ENCODE measurements around the gene EHD2. TPM values are rescaled to one million over a fixed set of nuclear protein-coding genes. Genes with fewer than 3 reads are reported as not detected.

EHD2 gene
- total RNA-seq, 2 donors from 2014 or later = 48.7 to 83.2 TPM

DNA sequence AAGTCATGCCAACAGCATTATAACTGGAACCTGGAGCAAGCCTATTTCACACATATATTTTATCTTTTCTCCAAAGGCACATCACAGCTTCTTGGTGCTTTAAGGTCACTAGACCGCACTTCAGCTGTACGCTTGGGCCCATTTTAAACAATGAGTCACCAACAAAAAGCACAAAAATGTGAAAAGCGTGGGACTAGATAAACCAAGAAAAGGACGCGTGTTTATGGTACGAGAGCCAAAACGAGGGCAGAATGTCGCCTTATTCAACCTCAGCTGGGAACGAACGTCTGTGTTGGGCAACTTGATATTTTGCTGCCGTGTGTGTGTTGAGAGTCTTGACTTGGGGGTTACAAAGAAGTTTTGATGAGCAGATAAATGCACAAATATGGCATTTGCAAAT, 9.2 kb upstream of the EHD2 start:
- Histone ChIP-seq H3K36me3 (peaks cover 1 to 23% of the 10 kb centered on the region in 2 donors), H3K4me1 (replicated peaks) (no peaks in the 10 kb centered on the region), H3K4me3 (no peak overlapping the region), H3K27me3 (replicated peaks; ENCODE audit: insufficient read depth) (no peaks in the 10 kb centered on the region), H3K27ac (no peak overlapping the region), H3K9me3 (no peaks in the 10 kb centered on the region)
- intact Hi-C loops (cut with DNase I) = loop anchor here (10.0 kb wide), 1 partner anchor 409 kb away; no protein-coding TSS in a partner anchor
- 82% methylated on average over 11 of the region's 11 CpGs for WGBS
- no peak for DNase-seq (ENCODE audit: low spot score)
- TF ChIP-seq POLR2AphosphoS5 (IDR thresholded peaks at IDR 0.05) = no peak
- TF ChIP-seq, protein P1, sequence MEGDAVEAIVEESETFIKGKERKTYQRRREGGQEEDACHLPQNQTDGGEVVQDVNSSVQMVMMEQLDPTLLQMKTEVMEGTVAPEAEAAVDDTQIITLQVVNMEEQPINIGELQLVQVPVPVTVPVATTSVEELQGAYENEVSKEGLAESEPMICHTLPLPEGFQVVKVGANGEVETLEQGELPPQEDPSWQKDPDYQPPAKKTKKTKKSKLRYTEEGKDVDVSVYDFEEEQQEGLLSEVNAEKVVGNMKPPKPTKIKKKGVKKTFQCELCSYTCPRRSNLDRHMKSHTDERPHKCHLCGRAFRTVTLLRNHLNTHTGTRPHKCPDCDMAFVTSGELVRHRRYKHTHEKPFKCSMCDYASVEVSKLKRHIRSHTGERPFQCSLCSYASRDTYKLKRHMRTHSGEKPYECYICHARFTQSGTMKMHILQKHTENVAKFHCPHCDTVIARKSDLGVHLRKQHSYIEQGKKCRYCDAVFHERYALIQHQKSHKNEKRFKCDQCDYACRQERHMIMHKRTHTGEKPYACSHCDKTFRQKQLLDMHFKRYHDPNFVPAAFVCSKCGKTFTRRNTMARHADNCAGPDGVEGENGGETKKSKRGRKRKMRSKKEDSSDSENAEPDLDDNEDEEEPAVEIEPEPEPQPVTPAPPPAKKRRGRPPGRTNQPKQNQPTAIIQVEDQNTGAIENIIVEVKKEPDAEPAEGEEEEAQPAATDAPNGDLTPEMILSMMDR (IDR thresholded peaks at IDR 0.05) = no peak
- no peak for TF ChIP-seq POLR2A (IDR thresholded peaks at IDR 0.05)

DNA sequence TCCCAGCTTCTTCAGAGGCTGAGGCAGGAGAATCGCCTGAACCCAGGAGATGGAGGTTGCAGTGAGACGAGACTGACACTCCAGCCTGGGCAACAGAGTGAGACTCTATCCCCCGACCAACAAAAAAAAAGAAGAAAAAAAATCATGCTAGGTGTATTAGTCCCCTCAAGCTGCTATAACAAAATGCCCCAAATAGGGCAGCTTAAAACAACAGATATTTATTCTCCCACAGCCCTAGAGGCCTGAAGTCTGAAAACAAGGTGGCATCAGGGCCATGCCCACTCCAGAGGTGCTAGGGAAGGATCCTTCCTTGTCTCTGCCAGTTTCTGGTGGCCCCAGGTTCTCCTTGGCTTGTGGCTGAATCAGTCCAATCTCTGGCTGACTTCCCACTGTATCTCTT, 8.6 kb upstream of the EHD2 start:
- DNase-seq (ENCODE audit: low spot score) = no peak
- Histone ChIP-seq H3K27me3 (replicated peaks; ENCODE audit: insufficient read depth) (no peaks in the 10 kb centered on the region), H3K9me3 (no peaks in the 10 kb centered on the region), H3K4me1 (replicated peaks) (no peaks in the 10 kb centered on the region), H3K36me3 (peaks cover 0 to 17% of the 10 kb centered on the region in 2 donors), H3K27ac (no peak overlapping the region), H3K4me3 (no peak overlapping the region)
- intact Hi-C loops (cut with DNase I) = loop anchor here (10.0 kb wide), 1 partner anchor 410 kb away; no protein-coding TSS in a partner anchor
- WGBS = 95% methylated on average over 3 of the region's 3 CpGs
- TF ChIP-seq, protein P1 (IDR thresholded peaks at IDR 0.05) = no peak
- no peak for TF ChIP-seq POLR2AphosphoS5 (IDR thresholded peaks at IDR 0.05)
- TF ChIP-seq POLR2A (IDR thresholded peaks at IDR 0.05) = no peak

DNA sequence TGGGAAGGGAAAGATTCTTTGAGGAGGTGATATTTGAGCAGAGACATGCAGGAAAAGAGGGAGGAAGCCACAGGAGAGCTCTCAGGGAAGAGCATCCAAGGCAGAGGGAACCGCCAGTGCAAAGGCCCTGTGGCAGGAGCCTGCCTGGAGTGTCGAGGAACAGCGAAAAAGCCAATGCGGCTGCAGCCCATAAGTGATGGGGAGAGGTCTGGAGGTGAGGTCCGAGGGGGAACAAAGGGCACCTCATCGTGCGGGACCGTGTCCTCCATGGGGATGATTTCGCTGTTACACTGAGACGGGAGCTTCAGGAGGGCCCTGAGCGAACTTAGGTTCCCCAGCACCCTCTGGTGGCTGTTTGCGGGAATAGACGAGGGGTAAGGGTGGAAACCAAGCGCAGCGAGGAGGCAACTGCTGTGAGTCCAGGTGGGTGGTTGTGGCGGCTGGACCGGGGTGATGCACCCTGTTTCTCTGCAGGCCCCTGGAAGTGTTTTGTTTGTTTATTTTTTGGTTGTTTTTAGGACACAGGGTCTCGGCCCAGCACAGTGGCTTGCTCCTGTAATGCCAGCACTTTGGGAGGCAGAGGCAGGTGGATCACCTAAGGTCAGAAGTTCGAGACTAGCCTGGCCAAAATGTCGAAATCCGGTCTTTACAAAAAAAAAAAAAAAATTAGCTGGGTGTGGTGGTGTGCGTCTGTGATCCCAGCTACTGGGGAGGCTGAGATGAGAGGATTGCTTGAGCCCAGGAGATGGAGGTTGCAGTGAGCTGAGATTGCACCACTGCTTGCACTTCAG, 5.9 kb upstream of the EHD2 start:
- no peak overlapping the region for H3K27ac ChIP-seq
- no peaks in the 10 kb centered on the region for H3K27me3 ChIP-seq (replicated peaks; ENCODE audit: insufficient read depth)
- TF ChIP-seq, protein P1 (IDR thresholded peaks at IDR 0.05) = peak; percentile 53 to 82 (median 72)
- TF ChIP-seq POLR2AphosphoS5 (IDR thresholded peaks at IDR 0.05) = peak; percentile 51
- TF ChIP-seq POLR2A (IDR thresholded peaks at IDR 0.05) = no peak
- H3K4me3 ChIP-seq = no peak overlapping the region
- no peaks in the 10 kb centered on the region for H3K4me1 ChIP-seq (replicated peaks)
- peak; percentile 66 for DNase-seq (ENCODE audit: low spot score)
- H3K9me3 ChIP-seq = no peaks in the 10 kb centered on the region
- H3K36me3 ChIP-seq = no peaks in the 10 kb centered on the region
- intact Hi-C loops (cut with DNase I) = loop anchor here (10.0 kb wide), 1 partner anchor 413 kb away; no protein-coding TSS in a partner anchor
- WGBS = 21% methylated on average over 22 of the region's 22 CpGs

DNA sequence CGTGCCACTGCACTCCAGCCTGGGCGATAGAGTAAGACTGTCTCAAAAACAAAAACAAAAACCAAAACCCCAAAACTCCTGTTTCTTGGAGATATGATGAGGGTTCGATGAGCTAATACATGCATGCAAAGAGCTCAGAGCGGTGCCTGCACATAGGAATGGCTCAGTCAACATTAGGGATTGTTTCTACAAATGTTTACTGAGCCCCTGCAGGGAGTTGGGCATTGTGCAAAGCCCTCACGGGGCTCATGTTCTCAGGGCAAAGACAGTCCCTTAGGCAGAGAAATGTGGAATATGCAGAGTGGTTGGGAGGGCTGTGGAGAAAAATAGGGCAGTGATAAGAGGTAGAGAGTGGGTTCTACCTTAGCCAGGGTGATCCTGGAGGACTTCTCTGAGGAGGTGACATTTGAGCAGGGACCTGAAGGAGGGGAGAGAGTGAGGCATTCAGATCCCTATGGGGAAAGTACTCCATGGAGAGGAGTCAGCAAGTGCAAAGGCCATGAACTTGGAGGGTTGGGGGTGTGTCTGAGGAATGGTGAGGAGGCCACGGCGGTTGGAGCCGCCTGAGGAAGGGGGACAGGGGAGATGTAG, 1.5 kb upstream of the EHD2 start:
- TF ChIP-seq, protein P1 (IDR thresholded peaks at IDR 0.05) = no peak
- TF ChIP-seq POLR2A (IDR thresholded peaks at IDR 0.05) (no peak), POLR2AphosphoS5 (IDR thresholded peaks at IDR 0.05) (no peak)

More for the DNA sequence above, 1.5 kb upstream of the EHD2 start:
- WGBS = 84% methylated on average over 8 of the region's 8 CpGs
- Histone ChIP-seq H3K9me3 (no peaks in the 10 kb centered on the region), H3K27me3 (replicated peaks; ENCODE audit: insufficient read depth) (no peaks in the 10 kb centered on the region), H3K27ac (no peak overlapping the region), H3K4me1 (replicated peaks) (no peaks in the 10 kb centered on the region), H3K4me3 (no peak overlapping the region), H3K36me3 (no peaks in the 10 kb centered on the region)
- intact Hi-C loops (cut with DNase I) = loop anchor here (2.0 kb wide), 1 partner anchor 77 kb away; no protein-coding TSS in a partner anchor
- no peak for DNase-seq (ENCODE audit: low spot score)
